GM19395 (cell line): ENCODE data around the gene DNAH11.
A peak's percentile ranks its signal among the peaks of the same experiment; 100 is the strongest.
"Not testable (repeated sequence)": the region's sequence is repeated elsewhere in the genome, so short reads cannot be mapped to it uniquely, and the experiment has no call there.

Source experiments
- ATAC-seq: cut with Tn5 transposase; IDR thresholded peaks from one replicate; pipeline ENCODE4 v1.9.1; 2021; ENCODE audit warnings: mild to moderate bottlenecking, moderate library complexity; ENCODE audit not compliant: unreplicated experiment

The DNAH11 gene

GRCh38 chr7:21869785-21870402, 327.1 kb downstream of the DNAH11 start:
- ATAC-seq = no peak

GRCh38 chr7:21883069-21883468, 340.2 kb downstream of the DNAH11 start:
- no peak for ATAC-seq

- not testable (repeated sequence) for ATAC-seq
Measured at GRCh38 chr7:21883501-21883900, 340.7 kb downstream of the DNAH11 start.

- ATAC-seq = no peak
Measured at GRCh38 chr7:21884496-21884895, 341.7 kb downstream of the DNAH11 start.

- no peak for ATAC-seq
Measured at GRCh38 chr7:21886396-21886795, 343.6 kb downstream of the DNAH11 start.

- ATAC-seq = no peak
Measured at GRCh38 chr7:21887353-21887752, 344.5 kb downstream of the DNAH11 start.

GRCh38 chr7:21887779-21888178, 344.9 kb downstream of the DNAH11 start:
- ATAC-seq = no peak

- ATAC-seq = no peak
Measured at GRCh38 chr7:21891291-21891690, 348.5 kb downstream of the DNAH11 start.

GRCh38 chr7:21893401-21893800, 350.6 kb downstream of the DNAH11 start:
- ATAC-seq = no peak

GRCh38 chr7:21898265-21898930, 355.6 kb downstream of the DNAH11 start:
- peak; percentile 96 for ATAC-seq

GRCh38 chr7:21902240-21902639, 359.4 kb downstream of the DNAH11 start:
- no peak for ATAC-seq

GRCh38 chr7:21903020-21903786, 360.4 kb downstream of the DNAH11 start:
- ATAC-seq = no peak

GRCh38 chr7:21908746-21909145, 365.9 kb downstream of the DNAH11 start:
- no peak for ATAC-seq

- no peak for ATAC-seq
Measured at GRCh38 chr7:21910253-21910652, 367.4 kb downstream of the DNAH11 start.

- no peak for ATAC-seq
Measured at GRCh38 chr7:21911341-21911875, 368.6 kb downstream of the DNAH11 start.

- ATAC-seq = no peak
Measured at GRCh38 chr7:21912305-21912704, 369.5 kb downstream of the DNAH11 start.

- ATAC-seq = no peak
Measured at GRCh38 chr7:21912931-21913780, 370.3 kb downstream of the DNAH11 start.

- ATAC-seq = no peak
Measured at GRCh38 chr7:21914671-21915070, 371.8 kb downstream of the DNAH11 start.

GRCh38 chr7:21915140-21915539, 372.3 kb downstream of the DNAH11 start:
- ATAC-seq = no peak

- no peak for ATAC-seq
Measured at GRCh38 chr7:21916176-21916575, 373.3 kb downstream of the DNAH11 start.

- no peak for ATAC-seq
Measured at GRCh38 chr7:21916629-21917028, 373.8 kb downstream of the DNAH11 start.
